GM12878 (cell line): ENCODE data around the gene MYO16. TPM values are rescaled to one million over a fixed set of nuclear protein-coding genes. Genes with fewer than 3 reads are reported as not detected.

Source experiments
- ATAC-seq: fragments of 200-7000 bp; cut with Tn5 transposase; 3 replicates; pipeline ENCODE4 v1.9.1; 2020; ENCODE audit warnings: mild to moderate bottlenecking, moderate library complexity
- BruUV-seq: library from RNA; stranded (reverse); fragments of 400-500 nt; replicated peaks from 2 replicates; lab custom pipeline; 2021; lab: Mats Ljungman, UMichigan
- CTCF ChIA-PET: fragments of 300-600 bp; sonication (Branson Sonifier 250); formaldehyde crosslinking; extraction: SDS; loops from one replicate; lab custom pipeline; 2021; ENCODE audit warnings: inconsistent platforms; lab: Yijun Ruan, JAX
- POLR2A ChIA-PET: fragments of 350-600 bp; formaldehyde crosslinking; extraction: SDS; loops from one replicate; lab custom pipeline; 2021; ENCODE audit warnings: inconsistent platforms; lab: Charles Lee
- RAD21 ChIA-PET: fragments of 300-600 bp; sonication (Branson Sonifier 250); formaldehyde crosslinking; loops from one replicate; lab custom pipeline; 2023; ENCODE audit warnings: antibody characterized with exemption; ENCODE audit not compliant: unreplicated experiment; lab: Charles Lee
- SMC1A ChIA-PET: fragments of 300-600 bp; sonication (Branson Sonifier 250); formaldehyde crosslinking; loops from one replicate; lab custom pipeline; 2023; ENCODE audit not compliant: unreplicated experiment, uncharacterized antibody; lab: Charles Lee
- DNase-seq: peaks from one replicate; pipeline ENCODE4 v3.0.0-alpha.2; 2011; ENCODE audit warnings: low read depth, low spot score
- FAIRE-seq: peaks from 3 replicates; lab custom pipeline; 2011; peaks lifted over from hg19 to GRCh38; lab: Jason Lieb, UNC
- H2AFZ ChIP-seq: 2 replicates; pipeline ENCODE4 v1.6.0; 2011; ENCODE audit warnings: low read depth, low read length, control low read depth; ENCODE audit not compliant: control insufficient read depth
- H3K27ac ChIP-seq: 2 replicates; pipeline ENCODE4 v1.5.1; 2011; ENCODE audit warnings: control low read depth; ENCODE audit not compliant: control insufficient read depth, insufficient read depth
- H3K27me3 ChIP-seq, 2 experiments: replicated peaks in 1 of 2; 2 replicates each; pipeline versions ENCODE4 v1.6.0 to v1.6.1; 2011; ENCODE audit warnings: low read length in 1 of 2; ENCODE audit not compliant: control insufficient read depth in 2 of 2, insufficient read depth in 2 of 2
- H3K36me3 ChIP-seq, 2 experiments: 2 replicates each; pipeline ENCODE4 v1.5.1; 2011; ENCODE audit warnings: low read length in 1 of 2; ENCODE audit not compliant: control insufficient read depth in 2 of 2, insufficient read depth in 2 of 2
- H3K4me1 ChIP-seq: 2 replicates; pipeline ENCODE4 v1.6.1; 2011; ENCODE audit warnings: mild to moderate bottlenecking, low read length, moderate library complexity, mixed read lengths; ENCODE audit not compliant: control insufficient read depth, insufficient read depth
- H3K4me2 ChIP-seq: 2 replicates; pipeline ENCODE4 v1.6.0; 2011; ENCODE audit warnings: control low read depth; ENCODE audit not compliant: control insufficient read depth, insufficient read depth
- H3K4me3 ChIP-seq: fragments of 200-600 bp; sonication (generic); 2 replicates; pipeline ENCODE4 v1.5.1; 2016
- H3K79me2 ChIP-seq: 2 replicates; pipeline ENCODE4 v1.6.0; 2011; ENCODE audit warnings: low read length; ENCODE audit not compliant: control insufficient read depth, insufficient read depth
- H3K9ac ChIP-seq: 2 replicates; pipeline ENCODE4 v1.8.0; 2011; ENCODE audit warnings: low read length, control low read depth, mixed read lengths; ENCODE audit not compliant: control insufficient read depth, insufficient read depth
- H3K9me3 ChIP-seq: replicated peaks from 3 replicates; pipeline ENCODE4 v1.5.1; 2011; ENCODE audit warnings: mild to moderate bottlenecking, low read length; ENCODE audit not compliant: control insufficient read depth, insufficient read depth
- H4K20me1 ChIP-seq: 2 replicates; pipeline ENCODE4 v1.6.0; 2011; ENCODE audit not compliant: control insufficient read depth, insufficient read depth
- IKZF2 ChIP-seq, 2 experiments: fragments of 450-650 bp; IDR thresholded peaks; 2 replicates each; pipeline ENCODE4 v1.6.1; 2017; ENCODE audit warnings: mild to moderate bottlenecking in 2 of 2, moderate library complexity in 2 of 2
- PAX8 ChIP-seq: fragments of 450-650 bp; IDR thresholded peaks from 2 replicates; pipeline ENCODE4 v1.6.1; 2017; ENCODE audit warnings: mild to moderate bottlenecking, moderate library complexity
- TAF1 ChIP-seq: IDR thresholded peaks from 2 replicates; pipeline ENCODE4 v1.6.1; 2011; ENCODE audit warnings: mild to moderate bottlenecking, low read depth, low read length, borderline replicate concordance
- TARDBP ChIP-seq: IDR thresholded peaks from 2 replicates; pipeline ENCODE4 v1.6.1; 2016; ENCODE audit warnings: borderline replicate concordance
- WGBS: methylation state at CpG from one replicate; pipeline ENCODE4 v1.1.6; 2016; ENCODE audit warnings: low lambda C conversion rate; ENCODE audit not compliant: insufficient replicate concordance, insufficient coverage; ENCODE audit errors: missing lambda C conversion rate; 5-methylcytosine and 5-hydroxymethylcytosine counted together
- in situ Hi-C: fragments of 300-500 bp; cut with MboI; formaldehyde crosslinking; loops from 9 replicates; pipeline ENCODE4 v1.14.3; 2018; ENCODE audit warnings: mixed read lengths
- intact Hi-C: fragments of 100-400 bp; cut with micrococcal nuclease; formaldehyde crosslinking; loops from one replicate; pipeline ENCODE4 v1.14.2; 2022; ENCODE audit not compliant: unreplicated experiment
- polyA plus RNA-seq, 11 experiments: library from polyadenylated mRNA; depleted of rRNA in 4 of 11; unstranded in 6 of 11; stranded (reverse) in 5 of 11; fragments of >200 nt; fragmentation: Nextera tagmentation in 4 of 11; fragmentation: Illumina TruSeq in 1 of 11; extraction: Ambion mirVana in 4 of 11; extraction: Trizol in 1 of 11; gene quantifications; 1 replicate in 1 of 11; 2 replicates in 10 of 11; pipeline versions ENCODE4 v1.2.1 to v1.2.3, GENCODE V29; 2011 to 2016; ENCODE audit warnings: inconsistent platforms in 2 of 11, missing spikeins in 2 of 11, low read depth in 1 of 11
- total RNA-seq, 4 experiments: library from RNA; depleted of rRNA in 3 of 4; stranded (reverse); fragments of >200 nt in 3 of 4; fragmentation: Illumina TruSeq in 1 of 4; extraction: Trizol in 1 of 4; gene quantifications; 2 replicates each; pipeline versions ENCODE4 v1.2.1 to v1.2.3, GENCODE V29; 2013 to 2021
- TF ChIP-seq, protein P1 (sequence below): IDR thresholded peaks from 2 replicates; pipeline ENCODE4 v1.6.1; 2011; ENCODE audit warnings: low read depth, mild to moderate bottlenecking, low read length, moderate library complexity, borderline replicate concordance; ENCODE audit errors: extremely low read depth
- TF ChIP-seq, protein P2 (sequence below): IDR thresholded peaks from 2 replicates; pipeline ENCODE4 v1.6.1; 2011; ENCODE audit warnings: low read depth, low read length, improper control_type of control experiment, borderline replicate concordance
- TF ChIP-seq, protein P3 (sequence below): IDR thresholded peaks from 2 replicates; pipeline ENCODE4 v1.6.1; 2012; ENCODE audit warnings: low read depth, low read length, improper control_type of control experiment
- TF ChIP-seq, protein P4 (sequence below): fragments of 450-650 bp; IDR thresholded peaks from 2 replicates; pipeline ENCODE4 v1.6.1; 2017; ENCODE audit warnings: borderline replicate concordance

Gene MYO16
- total and polyA plus RNA-seq, 10 of the 15 experiments (the other 5 are each of a cell fraction or from before 2014, with no cell fraction given) = under 0.01 to 1.7 (median 0.05) TPM; not detected in 4

DNA sequence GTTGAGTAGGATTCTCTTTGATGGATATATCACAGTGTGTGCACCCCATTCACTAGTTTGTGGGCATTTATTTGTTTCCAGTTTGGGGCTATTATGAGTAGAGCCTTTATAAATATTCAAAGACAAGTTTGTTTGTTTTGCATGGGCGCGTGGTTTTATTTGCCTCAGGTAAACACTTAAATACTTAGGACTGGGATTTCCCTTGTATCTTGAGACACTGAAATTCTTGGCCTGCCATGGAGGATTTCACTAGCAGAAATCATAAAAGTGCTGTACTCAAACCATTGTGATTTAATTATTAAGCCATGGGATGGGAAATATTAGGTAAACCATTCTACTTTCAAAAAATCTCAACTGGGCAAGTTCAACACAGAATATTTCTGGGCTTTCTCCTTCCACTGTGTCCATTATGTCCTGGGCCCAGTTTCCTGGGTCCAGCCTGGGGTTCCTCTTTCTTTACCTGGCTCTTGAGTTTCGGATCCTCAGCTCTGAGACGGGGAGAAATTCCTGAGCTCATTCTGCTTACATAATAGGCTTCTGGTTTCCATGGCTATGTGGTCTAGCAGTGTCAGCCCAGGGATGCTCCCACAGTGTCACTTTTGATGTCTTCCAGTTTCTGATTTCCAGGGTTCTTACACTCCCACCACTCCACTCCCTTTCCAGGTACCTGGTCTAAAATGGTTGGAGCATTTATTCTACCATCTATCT, 14.4 kb downstream of the MYO16 start:
- RAD21 ChIA-PET = no interaction called here
- TF ChIP-seq, protein P1, sequence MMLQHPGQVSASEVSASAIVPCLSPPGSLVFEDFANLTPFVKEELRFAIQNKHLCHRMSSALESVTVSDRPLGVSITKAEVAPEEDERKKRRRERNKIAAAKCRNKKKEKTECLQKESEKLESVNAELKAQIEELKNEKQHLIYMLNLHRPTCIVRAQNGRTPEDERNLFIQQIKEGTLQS = no peak
- TF ChIP-seq TARDBP = no peak
- TF ChIP-seq, protein P2, sequence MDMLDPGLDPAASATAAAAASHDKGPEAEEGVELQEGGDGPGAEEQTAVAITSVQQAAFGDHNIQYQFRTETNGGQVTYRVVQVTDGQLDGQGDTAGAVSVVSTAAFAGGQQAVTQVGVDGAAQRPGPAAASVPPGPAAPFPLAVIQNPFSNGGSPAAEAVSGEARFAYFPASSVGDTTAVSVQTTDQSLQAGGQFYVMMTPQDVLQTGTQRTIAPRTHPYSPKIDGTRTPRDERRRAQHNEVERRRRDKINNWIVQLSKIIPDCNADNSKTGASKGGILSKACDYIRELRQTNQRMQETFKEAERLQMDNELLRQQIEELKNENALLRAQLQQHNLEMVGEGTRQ = no peak
- TF ChIP-seq, protein P3, sequence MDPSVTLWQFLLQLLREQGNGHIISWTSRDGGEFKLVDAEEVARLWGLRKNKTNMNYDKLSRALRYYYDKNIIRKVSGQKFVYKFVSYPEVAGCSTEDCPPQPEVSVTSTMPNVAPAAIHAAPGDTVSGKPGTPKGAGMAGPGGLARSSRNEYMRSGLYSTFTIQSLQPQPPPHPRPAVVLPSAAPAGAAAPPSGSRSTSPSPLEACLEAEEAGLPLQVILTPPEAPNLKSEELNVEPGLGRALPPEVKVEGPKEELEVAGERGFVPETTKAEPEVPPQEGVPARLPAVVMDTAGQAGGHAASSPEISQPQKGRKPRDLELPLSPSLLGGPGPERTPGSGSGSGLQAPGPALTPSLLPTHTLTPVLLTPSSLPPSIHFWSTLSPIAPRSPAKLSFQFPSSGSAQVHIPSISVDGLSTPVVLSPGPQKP = no peak
- no peak for TF ChIP-seq IKZF2 (IDR thresholded peaks at IDR 0.05)
- TF ChIP-seq TAF1 = no peak
- no peak for TF ChIP-seq PAX8
- TF ChIP-seq, protein P4, sequence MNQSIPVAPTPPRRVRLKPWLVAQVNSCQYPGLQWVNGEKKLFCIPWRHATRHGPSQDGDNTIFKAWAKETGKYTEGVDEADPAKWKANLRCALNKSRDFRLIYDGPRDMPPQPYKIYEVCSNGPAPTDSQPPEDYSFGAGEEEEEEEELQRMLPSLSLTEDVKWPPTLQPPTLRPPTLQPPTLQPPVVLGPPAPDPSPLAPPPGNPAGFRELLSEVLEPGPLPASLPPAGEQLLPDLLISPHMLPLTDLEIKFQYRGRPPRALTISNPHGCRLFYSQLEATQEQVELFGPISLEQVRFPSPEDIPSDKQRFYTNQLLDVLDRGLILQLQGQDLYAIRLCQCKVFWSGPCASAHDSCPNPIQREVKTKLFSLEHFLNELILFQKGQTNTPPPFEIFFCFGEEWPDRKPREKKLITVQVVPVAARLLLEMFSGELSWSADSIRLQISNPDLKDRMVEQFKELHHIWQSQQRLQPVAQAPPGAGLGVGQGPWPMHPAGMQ = no peak
- TF ChIP-seq, all 136 proteins: peak for 0
- BruUV-seq = no TSS peak
- H3K79me2 ChIP-seq = no peaks in the 10 kb centered on the region
- no peak overlapping the region for H3K4me3 ChIP-seq
- POLR2A ChIA-PET = no interaction called here
- no peaks in the 10 kb centered on the region for H3K4me1 ChIP-seq
- no peak overlapping the region for H3K4me2 ChIP-seq
- CTCF ChIA-PET = interaction anchor here (0.6 to 0.9 kb wide), 2 partner anchors 31 to 1365 kb away, joined by 3 read pairs; no protein-coding TSS in a partner anchor
- H3K9ac ChIP-seq = no peak overlapping the region
- SMC1A ChIA-PET = interaction anchor here (0.8 to 1.8 kb wide), 4 partner anchors 9 to 23 kb away, joined by 3 to 5 read pairs (median 4); no protein-coding TSS in a partner anchor
- no peak overlapping the region for H3K27ac ChIP-seq
- no peaks in the 10 kb centered on the region for H3K36me3 ChIP-seq
- H4K20me1 ChIP-seq = no peaks in the 10 kb centered on the region
- FAIRE-seq (no peak), DNase-seq (no peak), ATAC-seq (no peak)
- no peaks in the 10 kb centered on the region for H3K9me3 ChIP-seq
- in situ Hi-C loops (no loop called here), intact Hi-C loops (no loop called here)
- no peak overlapping the region for H2AFZ ChIP-seq
- H3K27me3 ChIP-seq = no peaks in the 10 kb centered on the region
- 51% methylated on average over 4 of the region's 4 CpGs for WGBS
